GM19239 (cell line): ENCODE data around the gene PAX3.

Experiments used
- DNase-seq: peaks from one replicate; pipeline ENCODE4 v3.0.0; 2011; ENCODE audit warnings: low spot score; ENCODE audit not compliant: insufficient read length
- FAIRE-seq: peaks from 2 replicates; lab custom pipeline; 2011; peaks lifted over from hg19 to GRCh38; lab: Jason Lieb, UNC

The PAX3 gene

GRCh38 chr2:222281506-222281905 is 17.3 kb downstream of the PAX3 start:
- DNase-seq (no peak), FAIRE-seq (no peak)

- no peak for DNase-seq
- FAIRE-seq: no peak
These were observed 18.0 kb downstream of the PAX3 start for GRCh38 chr2:222280795-222281194.

DNA sequence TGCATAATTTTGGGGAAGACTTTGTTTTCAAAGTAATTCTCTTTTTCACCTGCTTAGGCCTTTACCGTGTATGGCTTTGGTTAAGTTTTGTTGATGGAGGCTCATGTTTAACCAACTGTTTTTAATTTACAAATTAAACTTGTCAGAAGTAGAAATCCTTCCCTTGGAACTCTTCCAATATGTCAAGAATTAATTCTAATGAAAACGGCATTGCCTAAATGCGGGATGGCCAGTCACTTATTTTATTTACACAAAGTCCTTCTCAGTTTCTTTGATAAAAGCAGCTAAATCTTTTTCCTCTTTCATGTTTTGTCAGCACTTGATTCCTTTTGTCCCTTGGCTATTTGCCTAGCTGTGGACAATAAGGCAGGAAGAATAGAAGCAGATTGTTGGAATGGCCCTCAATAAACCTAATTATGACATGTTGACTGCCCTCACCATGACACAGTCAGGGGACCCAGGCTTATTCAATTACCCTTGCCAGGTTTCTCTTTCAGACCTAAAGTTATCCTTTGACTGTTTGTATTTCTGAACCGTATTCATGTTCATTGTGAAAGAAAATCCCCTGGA is 26.3 kb downstream of the PAX3 start:
- FAIRE-seq: no peak
- DNase-seq: no peak

DNA sequence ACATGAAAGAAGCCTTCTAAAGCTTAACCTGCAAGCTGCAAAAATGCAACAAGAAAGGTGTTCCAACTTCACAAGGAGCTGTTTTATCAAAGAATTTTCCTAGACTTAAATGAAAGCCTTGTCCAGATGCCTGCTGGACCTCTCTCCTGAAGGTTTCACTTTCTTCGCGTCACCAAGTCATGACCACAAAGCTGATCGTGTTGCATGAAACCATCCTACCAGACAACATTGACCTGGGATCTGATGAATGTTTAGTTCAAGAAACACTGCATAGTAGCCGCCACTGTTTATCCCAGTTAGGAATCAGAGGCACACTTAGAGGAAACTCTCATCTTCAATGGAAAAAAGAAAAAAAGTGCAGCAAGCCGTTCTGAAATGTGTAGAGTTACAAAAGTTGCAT is 26.9 kb downstream of the PAX3 start:
- FAIRE-seq: no peak
- DNase-seq: no peak

GRCh38 chr2:222270396-222270795 is 28.4 kb downstream of the PAX3 start:
- no peak for DNase-seq
- no peak for FAIRE-seq

- DNase-seq (no peak), FAIRE-seq (no peak)
These were observed 29.7 kb downstream of the PAX3 start for GRCh38 chr2:222269132-222269531.

- DNase-seq (no peak), FAIRE-seq (no peak)
These were observed 30.3 kb downstream of the PAX3 start for GRCh38 chr2:222268311-222268990.

DNA sequence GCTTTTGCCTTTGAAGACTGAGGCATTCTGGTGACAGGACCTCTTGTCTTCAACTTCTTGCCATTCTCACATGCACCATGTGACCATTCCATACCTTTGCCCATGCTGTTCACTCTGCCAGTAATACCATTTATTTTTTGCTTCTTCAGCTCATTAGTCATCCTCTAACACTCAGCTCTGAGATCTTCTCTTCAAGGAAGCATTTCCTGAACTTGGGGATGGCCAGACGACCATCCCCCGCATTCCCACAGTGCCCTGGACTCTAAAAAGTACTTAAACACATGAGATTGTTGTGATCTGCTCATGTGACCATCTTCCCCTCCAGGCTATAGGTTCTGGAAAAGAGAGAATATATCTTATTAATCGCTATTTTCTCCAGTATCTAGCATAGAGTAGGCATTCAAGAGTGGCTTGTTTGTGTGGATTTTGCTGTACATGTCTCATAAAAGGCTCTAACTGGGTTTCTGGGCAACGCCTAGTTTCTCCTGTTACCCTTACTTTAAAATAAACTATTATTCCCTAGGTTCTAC is 33.9 kb downstream of the PAX3 start:
- no peak for FAIRE-seq

GRCh38 chr2:222261504-222261903 is 37.3 kb downstream of the PAX3 start:
- DNase-seq (no peak), FAIRE-seq (no peak)

More for the DNA sequence above, 33.9 kb downstream of the PAX3 start:
- DNase-seq: no peak

- DNase-seq (no peak), FAIRE-seq (no peak)
These were observed 41.2 kb downstream of the PAX3 start for GRCh38 chr2:222257645-222258044.

GRCh38 chr2:222256250-222256649 is 42.5 kb downstream of the PAX3 start:
- no peak for DNase-seq
- no peak for FAIRE-seq

DNA sequence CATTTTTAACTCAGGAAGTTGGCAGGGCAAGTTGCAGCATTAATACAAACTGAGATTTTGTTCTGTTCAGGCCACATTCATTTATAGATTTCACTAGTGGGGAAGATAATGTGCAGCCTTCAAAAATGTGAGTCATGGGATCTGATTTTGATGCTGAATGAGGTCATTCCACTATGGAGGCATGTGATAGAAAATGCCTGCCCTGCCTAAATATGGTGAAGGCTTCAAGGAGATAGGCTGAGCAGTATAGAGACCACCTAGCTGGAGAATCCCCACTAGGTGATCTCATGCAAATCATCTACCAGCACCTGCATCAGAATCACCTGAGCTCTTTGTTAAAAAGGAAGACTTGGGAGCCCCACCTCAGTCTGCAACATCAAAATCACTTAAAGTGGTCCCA is 43.7 kb downstream of the PAX3 start:
- no peak for FAIRE-seq
- no peak for DNase-seq

GRCh38 chr2:222250313-222250712 is 48.5 kb downstream of the PAX3 start:
- DNase-seq (no peak), FAIRE-seq (no peak)

DNA sequence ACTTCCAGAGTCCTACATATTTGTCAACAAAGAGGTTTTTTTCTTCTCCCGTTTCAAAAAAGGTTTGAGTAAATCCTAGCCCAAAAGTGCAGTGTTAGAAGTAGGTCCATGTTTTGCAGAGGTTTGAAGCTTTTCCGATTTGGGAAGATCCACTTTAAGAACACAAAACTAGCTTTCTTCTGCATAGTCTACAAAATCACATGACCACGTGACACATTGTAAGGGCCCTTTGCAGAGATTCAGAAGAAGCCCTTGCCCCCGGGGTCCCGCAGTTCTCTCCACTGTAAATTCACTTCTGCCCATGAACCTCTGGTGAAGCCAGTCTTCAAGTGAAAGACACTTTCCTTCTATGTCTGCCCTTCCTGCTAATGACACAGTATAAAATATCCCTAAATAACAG is 49.4 kb downstream of the PAX3 start:
- FAIRE-seq: no peak
- no peak for DNase-seq

DNA sequence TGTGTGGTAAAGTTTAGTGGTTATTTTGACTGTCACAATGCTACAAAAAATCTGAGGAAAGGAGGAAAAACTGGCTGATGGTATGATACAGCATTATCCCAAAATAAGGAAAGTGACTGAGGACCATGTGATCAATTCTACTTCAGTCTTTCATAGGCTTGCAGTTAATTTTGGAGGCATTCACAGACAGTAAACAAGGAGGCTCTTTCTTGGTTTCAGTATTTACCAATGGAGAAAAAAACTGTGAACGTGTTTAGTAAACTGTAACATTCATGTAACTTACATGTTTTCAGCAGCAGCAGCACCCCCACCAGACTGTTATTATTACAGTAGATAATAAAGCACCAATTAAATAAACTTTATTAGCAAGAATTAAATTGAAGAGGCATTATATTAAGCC is 50.0 kb downstream of the PAX3 start:
- FAIRE-seq (no peak), DNase-seq (no peak)

- DNase-seq (no peak), FAIRE-seq (no peak)
These were observed 50.5 kb downstream of the PAX3 start for GRCh38 chr2:222248256-222248655.

GRCh38 chr2:222242532-222242931 is 56.3 kb downstream of the PAX3 start:
- FAIRE-seq: peak; percentile 64
- DNase-seq: no peak

GRCh38 chr2:222241128-222241870 is 57.5 kb downstream of the PAX3 start:
- DNase-seq: no peak

DNA sequence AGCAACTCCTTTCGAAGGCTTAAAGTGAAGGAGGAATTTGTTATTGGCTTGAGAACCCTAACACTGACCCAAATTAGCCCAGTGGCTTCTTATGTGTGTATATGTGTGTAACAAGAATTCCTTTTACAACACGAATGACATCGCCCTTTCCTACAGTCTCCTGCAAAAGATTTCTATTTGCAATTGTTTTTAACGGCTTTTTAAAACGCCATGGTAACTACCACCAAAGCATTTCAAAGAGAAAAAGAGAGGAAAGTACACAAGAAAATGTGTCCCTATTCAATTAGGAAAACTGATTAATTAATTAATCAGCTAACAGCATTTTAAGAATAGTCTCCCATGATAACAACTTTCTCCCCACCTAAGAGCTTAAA is 58.1 kb downstream of the PAX3 start:
- DNase-seq (no peak), FAIRE-seq (no peak)

More at GRCh38 chr2:222241128-222241870, 57.5 kb downstream of the PAX3 start:
- FAIRE-seq: no peak

DNA sequence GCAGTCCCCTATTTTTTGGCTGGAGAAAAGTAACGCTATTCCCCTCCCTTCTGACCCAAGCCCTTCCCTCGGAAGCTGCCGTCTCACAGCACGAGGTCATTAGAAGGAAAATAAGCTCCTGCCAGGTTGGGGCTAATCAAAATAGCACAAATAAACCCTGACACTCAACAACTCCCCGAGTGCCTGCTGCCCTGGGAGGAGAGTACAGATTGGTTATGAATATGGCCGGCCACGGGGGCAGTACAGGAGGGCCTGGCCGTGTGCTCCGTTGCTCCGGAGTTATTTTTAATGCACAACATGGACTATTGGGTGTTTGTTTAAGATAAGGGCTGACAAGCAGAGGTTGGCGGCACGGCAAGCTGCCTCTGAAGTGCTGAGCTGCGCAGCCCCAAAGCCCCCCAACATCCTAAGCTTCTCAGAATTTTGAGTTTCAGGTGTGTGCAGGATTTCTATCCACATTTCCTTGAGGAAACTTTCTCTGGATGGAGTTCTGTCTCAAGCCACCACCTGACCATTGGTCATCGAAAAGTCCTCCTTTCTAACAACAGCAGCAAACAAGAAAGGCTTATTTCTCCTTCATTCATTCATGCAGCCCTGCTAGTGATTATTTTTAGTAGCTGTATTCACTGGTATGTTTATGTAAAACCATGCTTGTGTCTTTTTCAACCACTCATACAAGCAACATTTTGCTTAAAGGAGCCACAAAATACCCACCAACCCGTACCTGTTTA is 58.7 kb downstream of the PAX3 start:
- DNase-seq: no peak
- no peak for FAIRE-seq

GRCh38 chr2:222239091-222239490 is 59.7 kb downstream of the PAX3 start:
- DNase-seq (no peak), FAIRE-seq (no peak)
